Sigmoid colon (tissue), 4 donors: ENCODE measurements around the gene ZBED5.

Experiments
- CTCF ChIP-seq, 4 experiments: fragments of 450-650 bp in 3 of 4; fragments of 200-600 bp in 1 of 4; IDR thresholded peaks; one replicate each; pipeline ENCODE4 v1.5.1; 2016 to 2019; ENCODE audit warnings: antibody characterized with exemption in 4 of 4, mild to moderate bottlenecking in 3 of 4, moderate library complexity in 2 of 4
- POLR2A ChIP-seq, 2 donors: fragments of 450-650 bp; IDR thresholded peaks; one replicate each; pipeline ENCODE4 v1.6.1; 2016; ENCODE audit warnings: antibody characterized with exemption in 2 of 2, mild to moderate bottlenecking in 2 of 2, moderate library complexity in 2 of 2
- POLR2AphosphoS5 ChIP-seq, 4 donors: sonication (generic); formaldehyde crosslinking; IDR thresholded peaks; one replicate each; pipeline ENCODE4 v1.6.1; 2017; ENCODE audit warnings: antibody characterized with exemption in 4 of 4

GRCh38 chr11:10902301-10903063 lies 44.6 kb upstream of the ZBED5 start:
- no peak for TF ChIP-seq CTCF (IDR thresholded peaks at IDR 0.05)
- TF ChIP-seq POLR2A (IDR thresholded peaks at IDR 0.05): no peak
- no peak for TF ChIP-seq POLR2AphosphoS5 (IDR thresholded peaks at IDR 0.05)
